Right lobe of liver (tissue), 6 donors: ENCODE measurements around the gene PRKAR1B. TPM values are rescaled to one million over a fixed set of nuclear protein-coding genes. Genes with fewer than 3 reads are reported as not detected.

Experiments used
- ATAC-seq, 4 donors: fragments of 200-7000 bp; cut with Tn5 transposase; one replicate each; pipeline ENCODE4 v1.9.1; 2020; ENCODE audit warnings: mild to moderate bottlenecking in 4 of 4, moderate library complexity in 4 of 4
- DNase-seq, 3 donors: peaks; one replicate each; pipeline ENCODE4 v3.0.0-alpha.2; 2020
- H3K27ac ChIP-seq, 3 donors: fragments of 200-600 bp; one replicate each; pipeline ENCODE4 v1.8.0; 2022
- H3K27me3 ChIP-seq, 2 donors: fragments of 200-600 bp; one replicate each; pipeline ENCODE4 v1.8.0; 2022
- H3K36me3 ChIP-seq, 4 donors: fragments of 200-600 bp; sonication (generic) in 1 of 4; one replicate each; pipeline versions ENCODE4 v1.5.1 to v1.8.0; 2017 to 2022; ENCODE audit warnings: control low read depth in 1 of 4
- H3K4me1 ChIP-seq, 4 donors: fragments of 200-600 bp; sonication (generic) in 1 of 4; one replicate each; pipeline versions ENCODE4 v1.5.1 to v1.8.0; 2017 to 2022; ENCODE audit warnings: control low read depth in 1 of 4
- H3K4me3 ChIP-seq, 3 donors: fragments of 200-600 bp; one replicate each; pipeline ENCODE4 v1.8.0; 2022
- H3K9me3 ChIP-seq, 4 donors: fragments of 200-600 bp; sonication (generic) in 1 of 4; one replicate each; pipeline versions ENCODE4 v1.5.1 to v1.8.0; 2017 to 2022; ENCODE audit warnings: control low read depth in 1 of 4
- POLR2A ChIP-seq: fragments of 450-650 bp; IDR thresholded peaks from one replicate; pipeline ENCODE4 v1.6.1; 2017; ENCODE audit warnings: antibody characterized with exemption, mild to moderate bottlenecking
- WGBS: methylation state at CpG from one replicate; pipeline ENCODE4 v1.1.6; 2018; ENCODE audit warnings: low coverage, low lambda C conversion rate; ENCODE audit not compliant: insufficient coverage; ENCODE audit errors: missing lambda C conversion rate; 5-methylcytosine and 5-hydroxymethylcytosine counted together
- intact Hi-C, 2 donors: fragments of 100-400 bp; cut with DNase I; formaldehyde crosslinking; loops; one replicate each; pipeline versions ENCODE4 v1.11.2 to v1.14.1; 2022
- total RNA-seq, 6 experiments: library from RNA; depleted of rRNA in 2 of 6; stranded (reverse); fragments of >200 nt in 2 of 6; fragmentation: NEBNext Ultra II Directional in 3 of 6; extraction: Animal tissue kit (Norgen Biotek cat#: 25700) in 3 of 6; gene quantifications; one replicate each; pipeline versions ENCODE4 v1.1.0 to v1.2.4, GENCODE V29; 2016 to 2023
- TF ChIP-seq, protein P1 (sequence below), 4 donors: fragments of 200-600 bp in 3 of 4; fragments of 450-650 bp in 1 of 4; IDR thresholded peaks; one replicate each; pipeline versions ENCODE4 v1.5.1 to v1.8.0; 2016 to 2022; ENCODE audit warnings: antibody characterized with exemption in 4 of 4, mild to moderate bottlenecking in 2 of 4
- donor health status: DM: no; HTN: yes; CAD: no.
- donor health status: DM: no; HTN: no; CAD: no.
- donor health status: DM: no; HTN: no; CAD: no.
- donor health status: DM: no; HTN: yes; CAD: no.
- donor health status: DM: no; HTN: yes; CAD: no.

The PRKAR1B gene
- total RNA-seq, 6 experiments from 2014 or later: 4.7 to 20.8 (median 11.3) TPM

DNA sequence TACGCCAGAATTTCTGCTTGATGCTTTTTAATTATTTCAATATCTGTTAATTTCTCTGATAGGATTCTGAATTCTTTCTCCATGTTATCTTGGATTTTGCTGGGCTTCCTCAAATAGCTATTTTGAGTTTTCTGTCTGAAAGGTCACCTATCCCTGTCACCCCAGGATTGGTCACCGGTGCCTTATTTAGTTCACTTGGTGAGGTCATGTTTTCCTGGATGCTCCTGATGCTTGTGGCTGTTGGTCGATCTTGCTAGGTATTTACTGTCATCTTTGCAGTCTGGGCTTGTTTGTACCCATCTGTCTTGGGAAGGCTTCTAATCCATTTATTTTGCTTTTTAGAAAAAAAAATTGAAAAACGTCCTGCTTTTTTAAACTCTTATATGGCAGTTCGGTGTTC is 11.2 kb upstream of the PRKAR1B start:
- 75% methylated on average over 5 of the region's 5 CpGs for WGBS
- Histone ChIP-seq H3K4me3 (no peak overlapping the region), H3K27me3 (no peaks in the 10 kb centered on the region), H3K36me3 (no peaks in the 10 kb centered on the region), H3K27ac (no peak overlapping the region), H3K4me1 (peaks cover 0 to under 1% (median 0%) of the 10 kb centered on the region in 4 donors), H3K9me3 (peaks cover 0 to 6% (median 0%) of the 10 kb centered on the region in 4 donors)
- TF ChIP-seq, protein P1, sequence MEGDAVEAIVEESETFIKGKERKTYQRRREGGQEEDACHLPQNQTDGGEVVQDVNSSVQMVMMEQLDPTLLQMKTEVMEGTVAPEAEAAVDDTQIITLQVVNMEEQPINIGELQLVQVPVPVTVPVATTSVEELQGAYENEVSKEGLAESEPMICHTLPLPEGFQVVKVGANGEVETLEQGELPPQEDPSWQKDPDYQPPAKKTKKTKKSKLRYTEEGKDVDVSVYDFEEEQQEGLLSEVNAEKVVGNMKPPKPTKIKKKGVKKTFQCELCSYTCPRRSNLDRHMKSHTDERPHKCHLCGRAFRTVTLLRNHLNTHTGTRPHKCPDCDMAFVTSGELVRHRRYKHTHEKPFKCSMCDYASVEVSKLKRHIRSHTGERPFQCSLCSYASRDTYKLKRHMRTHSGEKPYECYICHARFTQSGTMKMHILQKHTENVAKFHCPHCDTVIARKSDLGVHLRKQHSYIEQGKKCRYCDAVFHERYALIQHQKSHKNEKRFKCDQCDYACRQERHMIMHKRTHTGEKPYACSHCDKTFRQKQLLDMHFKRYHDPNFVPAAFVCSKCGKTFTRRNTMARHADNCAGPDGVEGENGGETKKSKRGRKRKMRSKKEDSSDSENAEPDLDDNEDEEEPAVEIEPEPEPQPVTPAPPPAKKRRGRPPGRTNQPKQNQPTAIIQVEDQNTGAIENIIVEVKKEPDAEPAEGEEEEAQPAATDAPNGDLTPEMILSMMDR (IDR thresholded peaks at IDR 0.05): no peak
- TF ChIP-seq POLR2A: no peak
- DNase-seq (no peak), ATAC-seq (no peak)
- intact Hi-C loops: no loop called here

DNA sequence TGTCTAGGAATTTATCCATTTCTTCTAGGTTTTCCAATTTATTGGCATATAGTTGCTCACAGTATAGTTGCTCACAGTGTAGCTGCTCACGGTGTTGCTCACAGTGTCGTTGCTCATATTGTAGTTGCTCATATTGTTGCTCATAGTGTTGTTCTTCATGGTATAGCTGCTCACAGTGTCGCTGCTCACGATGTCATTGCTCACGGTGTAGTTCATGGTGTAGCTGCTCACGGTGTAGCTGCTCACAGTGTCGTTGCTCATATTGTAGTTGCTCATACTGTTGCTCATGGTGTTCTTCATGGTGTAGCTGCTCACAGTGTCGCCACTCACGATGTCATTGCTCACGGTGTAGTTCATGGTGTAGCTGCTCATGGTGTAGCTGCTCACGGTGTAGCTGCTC is 7.7 kb upstream of the PRKAR1B start:
- Histone ChIP-seq H3K27me3 (no peaks in the 10 kb centered on the region), H3K36me3 (no peaks in the 10 kb centered on the region), H3K4me3 (no peak overlapping the region), H3K27ac (no peak overlapping the region), H3K9me3 (peaks cover 0 to 6% (median 0%) of the 10 kb centered on the region in 4 donors), H3K4me1 (peaks cover 0 to 15% (median 6%) of the 10 kb centered on the region in 4 donors)
- 96% methylated on average over 8 of the region's 11 CpGs for WGBS
- no peak for ATAC-seq
- no peak for DNase-seq
- intact Hi-C loops: no loop called here
- TF ChIP-seq POLR2A: no peak
- TF ChIP-seq, protein P1 (IDR thresholded peaks at IDR 0.05): no peak

DNA sequence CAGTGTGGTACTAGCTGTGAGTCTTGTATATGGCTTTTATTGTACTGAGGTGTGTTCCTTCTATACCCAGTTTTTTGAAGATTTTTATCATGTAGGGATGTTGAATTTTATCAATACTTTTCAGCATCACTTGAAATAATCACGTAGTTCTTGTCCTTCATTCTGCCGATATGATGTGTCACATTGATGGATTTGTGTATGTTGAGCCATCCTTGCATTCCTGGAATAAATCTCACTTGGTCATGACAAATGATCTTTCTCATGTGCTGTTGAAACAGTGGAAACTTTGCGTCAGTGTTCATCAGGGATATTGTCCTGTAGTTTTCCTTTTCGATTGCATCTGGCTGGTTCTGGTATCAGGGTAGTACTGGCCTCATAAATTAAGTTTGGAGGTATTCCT is 7.1 kb upstream of the PRKAR1B start:
- no peaks in the 10 kb centered on the region for H3K27me3 ChIP-seq

DNA sequence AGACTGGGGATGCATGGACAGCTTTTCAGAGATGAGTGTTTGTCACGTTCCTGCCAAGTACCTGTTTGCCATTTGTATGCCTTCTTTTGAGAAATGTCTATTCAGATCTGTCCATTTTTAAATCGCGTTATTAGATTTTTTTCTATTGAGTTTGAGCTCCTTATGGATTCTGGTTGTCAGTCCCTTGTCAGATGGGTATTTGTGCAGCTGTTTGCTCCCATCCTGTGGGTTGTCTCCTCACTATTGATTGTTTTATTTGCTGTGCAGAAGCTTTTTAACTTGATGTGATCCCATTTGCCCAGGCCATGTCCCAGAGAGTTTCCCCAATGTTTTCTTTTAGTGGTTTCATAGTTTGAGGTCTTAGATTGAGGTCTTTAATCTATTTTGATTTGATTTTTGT is 5.5 kb upstream of the PRKAR1B start:
- Histone ChIP-seq H3K4me3 (no peak overlapping the region), H3K9me3 (peaks cover 0 to 6% (median 0%) of the 10 kb centered on the region in 4 donors), H3K27ac (peak overlapping the region in 2 of 3 donors; percentile 15 to 47), H3K4me1 (peaks cover 0 to 18% (median 6%) of the 10 kb centered on the region in 4 donors), H3K27me3 (no peaks in the 10 kb centered on the region), H3K36me3 (no peaks in the 10 kb centered on the region)
- WGBS: 84% methylated on average over 3 of the region's 3 CpGs
- DNase-seq: no peak
- TF ChIP-seq, protein P1 (IDR thresholded peaks at IDR 0.05): no peak
- TF ChIP-seq POLR2A: no peak
- intact Hi-C loops: no loop called here
- peak in 1 of 4 donors; percentile 3 for ATAC-seq

More for the DNA sequence above, 7.1 kb upstream of the PRKAR1B start:
- Histone ChIP-seq H3K27ac (no peak overlapping the region), H3K36me3 (no peaks in the 10 kb centered on the region), H3K9me3 (peaks cover 0 to 6% (median 0%) of the 10 kb centered on the region in 4 donors), H3K4me1 (peaks cover 0 to 15% (median 6%) of the 10 kb centered on the region in 4 donors), H3K4me3 (no peak overlapping the region)
- intact Hi-C loops: no loop called here
- ATAC-seq (no peak), DNase-seq (no peak)
- TF ChIP-seq, protein P1 (IDR thresholded peaks at IDR 0.05): no peak
- 98% methylated on average over 4 of the region's 4 CpGs for WGBS
